Transverse colon (tissue), 3 donors: ENCODE results near the gene PDSS2.

ENCODE experiments used
- CTCF ChIP-seq, 5 experiments: fragments of 200-600 bp in 3 of 5; fragments of 450-650 bp in 2 of 5; sonication (generic) in 3 of 5; IDR thresholded peaks; 1 replicate in 2 of 5; 2 replicates in 3 of 5; pipeline ENCODE4 v1.5.1; 2016 to 2017; ENCODE audit warnings: antibody characterized with exemption in 5 of 5, inconsistent platforms in 3 of 5, mild to moderate bottlenecking in 2 of 5, moderate library complexity in 1 of 5
- EP300 ChIP-seq: sonication (generic); formaldehyde crosslinking; IDR thresholded peaks from one replicate; pipeline ENCODE4 v1.6.1; 2017; ENCODE audit warnings: antibody characterized with exemption, low read depth
- POLR2A ChIP-seq: fragments of 450-650 bp; IDR thresholded peaks from one replicate; pipeline ENCODE4 v1.6.1; 2016; ENCODE audit warnings: antibody characterized with exemption, mild to moderate bottlenecking, moderate library complexity

GRCh38 chr6:107337191-107337741 is 122.1 kb downstream of the PDSS2 start:
- TF ChIP-seq CTCF (IDR thresholded peaks at IDR 0.05) (no peak), EP300 (no peak), POLR2A (no peak)
